Measurements from ENCODE around the gene SDHB. TPM values are rescaled to one million over a fixed set of nuclear protein-coding genes. Genes with fewer than 3 reads are reported as not detected.

The SDHB gene
- total and polyA plus RNA-seq, 9 donors = 51.9 to 120 (median 63.1) TPM

DNA sequence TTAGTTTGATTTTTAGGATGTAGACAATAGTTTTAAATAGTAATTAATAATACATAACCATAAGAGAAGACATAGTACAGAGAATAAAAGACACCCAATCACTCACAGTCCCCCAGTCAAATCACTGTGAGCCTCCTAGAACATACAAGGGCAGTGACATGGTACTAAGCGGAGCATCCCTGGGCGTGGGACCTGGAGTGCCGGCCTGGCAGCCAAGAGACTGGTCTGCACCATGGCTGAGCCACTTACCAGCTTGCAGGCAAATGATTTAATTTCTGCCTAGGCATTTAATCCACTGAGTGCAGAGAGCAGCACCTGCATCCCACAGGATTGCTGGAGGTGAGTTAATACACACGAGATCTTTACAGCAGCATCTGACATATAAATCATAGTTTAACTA is 20.4 kb downstream of the SDHB start:
- Histone ChIP-seq H3K4me1 (ENCODE audit: insufficient read depth) (no peaks in the 10 kb centered on the region), H3K27ac (no peak overlapping the region), H3K36me3 (no peaks in the 10 kb centered on the region), H3K9me3 (no peaks in the 10 kb centered on the region), H3K27me3 (no peaks in the 10 kb centered on the region), H3K4me3 (no peak overlapping the region)
- TF ChIP-seq POLR2A (IDR thresholded peaks at IDR 0.05) = no peak
- no peak for TF ChIP-seq EP300 (IDR thresholded peaks at IDR 0.05)
- TF ChIP-seq, protein P1, sequence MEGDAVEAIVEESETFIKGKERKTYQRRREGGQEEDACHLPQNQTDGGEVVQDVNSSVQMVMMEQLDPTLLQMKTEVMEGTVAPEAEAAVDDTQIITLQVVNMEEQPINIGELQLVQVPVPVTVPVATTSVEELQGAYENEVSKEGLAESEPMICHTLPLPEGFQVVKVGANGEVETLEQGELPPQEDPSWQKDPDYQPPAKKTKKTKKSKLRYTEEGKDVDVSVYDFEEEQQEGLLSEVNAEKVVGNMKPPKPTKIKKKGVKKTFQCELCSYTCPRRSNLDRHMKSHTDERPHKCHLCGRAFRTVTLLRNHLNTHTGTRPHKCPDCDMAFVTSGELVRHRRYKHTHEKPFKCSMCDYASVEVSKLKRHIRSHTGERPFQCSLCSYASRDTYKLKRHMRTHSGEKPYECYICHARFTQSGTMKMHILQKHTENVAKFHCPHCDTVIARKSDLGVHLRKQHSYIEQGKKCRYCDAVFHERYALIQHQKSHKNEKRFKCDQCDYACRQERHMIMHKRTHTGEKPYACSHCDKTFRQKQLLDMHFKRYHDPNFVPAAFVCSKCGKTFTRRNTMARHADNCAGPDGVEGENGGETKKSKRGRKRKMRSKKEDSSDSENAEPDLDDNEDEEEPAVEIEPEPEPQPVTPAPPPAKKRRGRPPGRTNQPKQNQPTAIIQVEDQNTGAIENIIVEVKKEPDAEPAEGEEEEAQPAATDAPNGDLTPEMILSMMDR (IDR thresholded peaks at IDR 0.05) = no peak
- intact Hi-C loops (cut with DNase I) = no loop called here
- 84 to 90% (median 86%) methylated on average over 4 of the region's 4 CpGs for WGBS, 3 donors
- no peak for DNase-seq

GRCh38 chr1:17032741-17033140 is 21.1 kb downstream of the SDHB start:
- no peak overlapping the region for H3K4me3 ChIP-seq
- TF ChIP-seq POLR2A (IDR thresholded peaks at IDR 0.05) (no peak), EP300 (IDR thresholded peaks at IDR 0.05) (no peak)
- TF ChIP-seq, protein P1 (IDR thresholded peaks at IDR 0.05) = no peak
- DNase-seq = no peak
- no peaks in the 10 kb centered on the region for H3K4me1 ChIP-seq (ENCODE audit: insufficient read depth)
- no peaks in the 10 kb centered on the region for H3K36me3 ChIP-seq
- H3K27me3 ChIP-seq = no peaks in the 10 kb centered on the region
- intact Hi-C loops (cut with DNase I) = no loop called here
- no peak overlapping the region for H3K27ac ChIP-seq
- WGBS, 3 donors = 65 to 67% (median 65%) methylated on average over 3 of the region's 3 CpGs
- H3K9me3 ChIP-seq = no peaks in the 10 kb centered on the region

GRCh38 chr1:17031436-17031835 is 22.4 kb downstream of the SDHB start:
- Histone ChIP-seq H3K27me3 (no peaks in the 10 kb centered on the region), H3K4me1 (ENCODE audit: insufficient read depth) (no peaks in the 10 kb centered on the region), H3K4me3 (no peak overlapping the region), H3K9me3 (no peaks in the 10 kb centered on the region), H3K36me3 (no peaks in the 10 kb centered on the region), H3K27ac (no peak overlapping the region)
- TF ChIP-seq, protein P1 (IDR thresholded peaks at IDR 0.05) = no peak
- TF ChIP-seq EP300 (IDR thresholded peaks at IDR 0.05) (no peak), POLR2A (IDR thresholded peaks at IDR 0.05) (no peak)
- no peak for DNase-seq
- WGBS, 3 donors = 83 to 84% (median 83%) methylated on average over 4 of the region's 4 CpGs
- intact Hi-C loops (cut with DNase I) = no loop called here

DNA sequence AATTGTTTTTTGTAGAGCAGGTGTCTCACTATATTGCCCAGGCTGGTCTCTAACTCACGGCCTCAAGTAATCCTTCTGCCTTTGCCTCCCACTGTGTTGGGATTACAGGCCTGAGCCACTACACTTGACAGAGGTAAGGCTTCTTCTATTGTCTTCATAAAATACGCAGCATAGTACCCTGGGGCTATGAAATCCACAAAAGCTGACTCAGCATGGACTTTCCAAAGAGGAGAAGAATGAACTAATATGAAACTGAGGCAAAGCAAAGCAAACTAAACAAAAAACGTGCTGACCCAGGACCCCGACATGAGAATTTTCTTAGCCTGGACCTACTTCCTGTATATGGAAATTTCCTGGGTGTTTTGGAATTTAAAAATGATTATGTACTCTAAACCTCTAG is 23.6 kb downstream of the SDHB start:
- Histone ChIP-seq H3K27me3 (no peaks in the 10 kb centered on the region), H3K27ac (no peak overlapping the region), H3K36me3 (no peaks in the 10 kb centered on the region), H3K4me1 (ENCODE audit: insufficient read depth) (no peaks in the 10 kb centered on the region), H3K4me3 (no peak overlapping the region), H3K9me3 (no peaks in the 10 kb centered on the region)
- TF ChIP-seq, protein P1 (IDR thresholded peaks at IDR 0.05) = no peak
- TF ChIP-seq EP300 (IDR thresholded peaks at IDR 0.05) = no peak
- TF ChIP-seq POLR2A (IDR thresholded peaks at IDR 0.05) = no peak
- no peak for DNase-seq
- WGBS, 3 donors = 79 to 85% (median 81%) methylated on average over 4 of the region's 4 CpGs
- intact Hi-C loops (cut with DNase I) = no loop called here

Measured in ovary (tissue), 9 donors.